ENCODE data around the gene COL1A2. TPM values are rescaled to one million over a fixed set of nuclear protein-coding genes. Genes with fewer than 3 reads are reported as not detected.

Gene COL1A2
- total RNA-seq, 1 experiment from 2014 or later, result 81.2 TPM

DNA sequence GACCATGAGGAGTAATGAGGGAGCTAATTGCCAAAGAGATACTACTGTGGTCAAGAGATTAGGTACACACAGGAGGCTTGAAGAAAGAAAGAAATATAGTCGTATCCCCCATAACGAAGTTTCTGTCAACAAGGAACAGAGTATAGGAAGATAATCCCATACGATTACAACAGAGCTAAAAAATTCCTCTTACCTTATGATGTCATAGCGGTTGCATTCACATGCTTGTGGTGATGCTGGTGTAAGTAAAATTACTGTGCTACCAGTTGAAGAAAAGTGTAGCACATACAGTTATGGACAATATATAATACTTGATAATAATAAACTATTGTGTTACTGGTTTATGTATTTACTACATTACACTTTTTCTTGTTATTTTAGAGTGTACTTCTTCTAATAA is 63.3 kb downstream of the COL1A2 start:
- ChIA-PET CTCF (interaction anchor here (1.4 kb wide), 1 partner anchor 8 kb away, joined by 5 read pairs; no protein-coding TSS in a partner anchor), POLR2A (no interaction called here)
- Mint-ChIP-seq H3K27me3 (ENCODE audit: low read depth) (no peaks in the 10 kb centered on the region), H3K27ac (no peak overlapping the region), H3K9me3 (no peaks in the 10 kb centered on the region), H3K4me1 (no peaks in the 10 kb centered on the region), H3K4me3 (no peak overlapping the region), H3K36me3 (no peaks in the 10 kb centered on the region)
- ATAC-seq (no peak), DNase-seq (ENCODE audit: low spot score) (no peak)
- no peak for TF ChIP-seq ZNF138 (CRISPR knock-in tag; conservative IDR thresholded peaks at IDR 0.05)
- TF ChIP-seq ZNF532 (CRISPR knock-in tag; IDR thresholded peaks at IDR 0.05; ENCODE audit: borderline replicate concordance), result no peak
- TF ChIP-seq CREM (CRISPR knock-in tag; IDR thresholded peaks at IDR 0.05), result no peak
- TF ChIP-seq, protein P1, sequence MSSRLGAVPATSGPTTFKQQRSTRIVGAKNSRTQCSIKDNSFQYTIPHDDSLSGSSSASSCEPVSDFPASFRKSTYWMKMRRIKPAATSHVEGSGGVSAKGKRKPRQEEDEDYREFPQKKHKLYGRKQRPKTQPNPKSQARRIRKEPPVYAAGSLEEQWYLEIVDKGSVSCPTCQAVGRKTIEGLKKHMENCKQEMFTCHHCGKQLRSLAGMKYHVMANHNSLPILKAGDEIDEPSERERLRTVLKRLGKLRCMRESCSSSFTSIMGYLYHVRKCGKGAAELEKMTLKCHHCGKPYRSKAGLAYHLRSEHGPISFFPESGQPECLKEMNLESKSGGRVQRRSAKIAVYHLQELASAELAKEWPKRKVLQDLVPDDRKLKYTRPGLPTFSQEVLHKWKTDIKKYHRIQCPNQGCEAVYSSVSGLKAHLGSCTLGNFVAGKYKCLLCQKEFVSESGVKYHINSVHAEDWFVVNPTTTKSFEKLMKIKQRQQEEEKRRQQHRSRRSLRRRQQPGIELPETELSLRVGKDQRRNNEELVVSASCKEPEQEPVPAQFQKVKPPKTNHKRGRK (CRISPR knock-in tag; IDR thresholded peaks at IDR 0.05; ENCODE audit: borderline replicate concordance), result no peak
- no peak for TF ChIP-seq GTF2I (CRISPR knock-in tag; conservative IDR thresholded peaks at IDR 0.05)

DNA sequence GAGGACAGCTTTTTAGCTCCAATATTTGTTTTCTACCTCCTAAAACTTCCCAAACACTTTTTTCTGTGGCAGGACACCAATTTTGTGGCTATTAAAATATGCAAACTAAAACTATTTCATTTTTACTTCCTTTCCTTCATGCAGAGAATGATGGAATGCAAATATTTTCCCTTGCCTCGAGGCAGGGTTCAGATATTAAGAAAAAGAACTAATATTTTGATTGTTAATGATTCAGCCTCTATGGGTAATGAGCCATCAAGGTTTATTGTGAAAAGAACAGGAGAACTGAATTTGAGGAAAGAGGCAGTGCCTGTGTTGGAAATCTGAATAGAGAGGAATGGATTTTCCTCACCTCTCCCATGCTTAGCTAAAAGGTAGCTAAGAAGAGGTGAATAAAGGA is 71.8 kb downstream of the COL1A2 start:
- DNase-seq (ENCODE audit: low spot score) (no peak), ATAC-seq (no peak)
- Mint-ChIP-seq H3K9me3 (peaks cover 7% of the 10 kb centered on the region), H3K4me1 (peaks cover 5% of the 10 kb centered on the region; the same call in 1 of the 2 replicates), H3K36me3 (no peaks in the 10 kb centered on the region), H3K27me3 (ENCODE audit: low read depth) (no peaks in the 10 kb centered on the region), H3K27ac (no peak overlapping the region), H3K4me3 (no peak overlapping the region)
- ChIA-PET CTCF (interaction anchor here (1.3 kb wide), 1 partner anchor 780 kb away, joined by 4 read pairs; no protein-coding TSS in a partner anchor), POLR2A (no interaction called here)
- TF ChIP-seq, protein P2, sequence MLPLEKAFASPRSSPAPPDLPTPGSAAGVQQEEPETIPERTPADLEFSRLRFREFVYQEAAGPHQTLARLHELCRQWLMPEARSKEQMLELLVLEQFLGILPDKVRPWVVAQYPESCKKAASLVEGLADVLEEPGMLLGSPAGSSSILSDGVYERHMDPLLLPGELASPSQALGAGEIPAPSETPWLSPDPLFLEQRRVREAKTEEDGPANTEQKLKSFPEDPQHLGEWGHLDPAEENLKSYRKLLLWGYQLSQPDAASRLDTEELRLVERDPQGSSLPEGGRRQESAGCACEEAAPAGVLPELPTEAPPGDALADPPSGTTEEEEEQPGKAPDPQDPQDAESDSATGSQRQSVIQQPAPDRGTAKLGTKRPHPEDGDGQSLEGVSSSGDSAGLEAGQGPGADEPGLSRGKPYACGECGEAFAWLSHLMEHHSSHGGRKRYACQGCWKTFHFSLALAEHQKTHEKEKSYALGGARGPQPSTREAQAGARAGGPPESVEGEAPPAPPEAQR (CRISPR knock-in tag; IDR thresholded peaks at IDR 0.05), result no peak
- no peak for TF ChIP-seq PRRX2 (CRISPR knock-in tag; IDR thresholded peaks at IDR 0.05)
- no peak for TF ChIP-seq NFE2L1 (CRISPR knock-in tag; IDR thresholded peaks at IDR 0.05)
- no peak for TF ChIP-seq NFATC4 (CRISPR knock-in tag; IDR thresholded peaks at IDR 0.05)
- TF ChIP-seq, protein P3, sequence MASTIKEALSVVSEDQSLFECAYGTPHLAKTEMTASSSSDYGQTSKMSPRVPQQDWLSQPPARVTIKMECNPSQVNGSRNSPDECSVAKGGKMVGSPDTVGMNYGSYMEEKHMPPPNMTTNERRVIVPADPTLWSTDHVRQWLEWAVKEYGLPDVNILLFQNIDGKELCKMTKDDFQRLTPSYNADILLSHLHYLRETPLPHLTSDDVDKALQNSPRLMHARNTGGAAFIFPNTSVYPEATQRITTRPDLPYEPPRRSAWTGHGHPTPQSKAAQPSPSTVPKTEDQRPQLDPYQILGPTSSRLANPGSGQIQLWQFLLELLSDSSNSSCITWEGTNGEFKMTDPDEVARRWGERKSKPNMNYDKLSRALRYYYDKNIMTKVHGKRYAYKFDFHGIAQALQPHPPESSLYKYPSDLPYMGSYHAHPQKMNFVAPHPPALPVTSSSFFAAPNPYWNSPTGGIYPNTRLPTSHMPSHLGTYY (CRISPR knock-in tag; IDR thresholded peaks at IDR 0.05), result no peak
- no peak for TF ChIP-seq E2F1 (CRISPR knock-in tag; IDR thresholded peaks at IDR 0.05)
- no peak for TF ChIP-seq JUN (CRISPR knock-in tag; IDR thresholded peaks at IDR 0.05)
- TF ChIP-seq ATF1 (CRISPR knock-in tag; IDR thresholded peaks at IDR 0.05), result no peak
- TF ChIP-seq, protein P4, sequence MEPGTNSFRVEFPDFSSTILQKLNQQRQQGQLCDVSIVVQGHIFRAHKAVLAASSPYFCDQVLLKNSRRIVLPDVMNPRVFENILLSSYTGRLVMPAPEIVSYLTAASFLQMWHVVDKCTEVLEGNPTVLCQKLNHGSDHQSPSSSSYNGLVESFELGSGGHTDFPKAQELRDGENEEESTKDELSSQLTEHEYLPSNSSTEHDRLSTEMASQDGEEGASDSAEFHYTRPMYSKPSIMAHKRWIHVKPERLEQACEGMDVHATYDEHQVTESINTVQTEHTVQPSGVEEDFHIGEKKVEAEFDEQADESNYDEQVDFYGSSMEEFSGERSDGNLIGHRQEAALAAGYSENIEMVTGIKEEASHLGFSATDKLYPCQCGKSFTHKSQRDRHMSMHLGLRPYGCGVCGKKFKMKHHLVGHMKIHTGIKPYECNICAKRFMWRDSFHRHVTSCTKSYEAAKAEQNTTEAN (CRISPR knock-in tag; IDR thresholded peaks at IDR 0.05), result no peak
- TF ChIP-seq ZNF423 (CRISPR knock-in tag; IDR thresholded peaks at IDR 0.05), result no peak
- TF ChIP-seq PREB (CRISPR knock-in tag; IDR thresholded peaks at IDR 0.05; ENCODE audit: borderline replicate concordance), result no peak
- TF ChIP-seq ZNF138 (CRISPR knock-in tag; conservative IDR thresholded peaks at IDR 0.05), result no peak
- TF ChIP-seq, protein P5, sequence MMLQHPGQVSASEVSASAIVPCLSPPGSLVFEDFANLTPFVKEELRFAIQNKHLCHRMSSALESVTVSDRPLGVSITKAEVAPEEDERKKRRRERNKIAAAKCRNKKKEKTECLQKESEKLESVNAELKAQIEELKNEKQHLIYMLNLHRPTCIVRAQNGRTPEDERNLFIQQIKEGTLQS (CRISPR knock-in tag; conservative IDR thresholded peaks at IDR 0.05), result no peak
- no peak for TF ChIP-seq HMGXB4 (CRISPR knock-in tag; IDR thresholded peaks at IDR 0.05)
- TF ChIP-seq ZNF396 (CRISPR knock-in tag; IDR thresholded peaks at IDR 0.05; ENCODE audit: borderline replicate concordance), result no peak
- no peak for TF ChIP-seq FOXK1 (CRISPR knock-in tag; IDR thresholded peaks at IDR 0.05)

Measured in WTC11 (cell line).